ENCODE measurements around the gene SLC37A1.
"Not testable (repeated sequence)": the region's sequence is repeated elsewhere in the genome, so short reads cannot be mapped to it uniquely, and the experiment has no call there.

SLC37A1 gene

GRCh38 chr21:42628466-42629061 is 114.9 kb downstream of the SLC37A1 start:
- H3K27me3 ChIP-seq (replicated peaks; ENCODE audit: control insufficient read depth, insufficient read depth, low read length) = peaks cover 72% of the 10 kb centered on the region
- H3K4me1 ChIP-seq (ENCODE audit: control insufficient read depth, insufficient read depth, low read length); H3K9me3 ChIP-seq (ENCODE audit: control insufficient read depth, low read length); H3K9ac ChIP-seq (ENCODE audit: low read length); H3K4me3 ChIP-seq (ENCODE audit: low read length); DNase-seq (ENCODE audit: low read depth); H3K36me3 ChIP-seq (ENCODE audit: control insufficient read depth, insufficient read depth, low read length, severe bottlenecking): not testable (repeated sequence)

DNA sequence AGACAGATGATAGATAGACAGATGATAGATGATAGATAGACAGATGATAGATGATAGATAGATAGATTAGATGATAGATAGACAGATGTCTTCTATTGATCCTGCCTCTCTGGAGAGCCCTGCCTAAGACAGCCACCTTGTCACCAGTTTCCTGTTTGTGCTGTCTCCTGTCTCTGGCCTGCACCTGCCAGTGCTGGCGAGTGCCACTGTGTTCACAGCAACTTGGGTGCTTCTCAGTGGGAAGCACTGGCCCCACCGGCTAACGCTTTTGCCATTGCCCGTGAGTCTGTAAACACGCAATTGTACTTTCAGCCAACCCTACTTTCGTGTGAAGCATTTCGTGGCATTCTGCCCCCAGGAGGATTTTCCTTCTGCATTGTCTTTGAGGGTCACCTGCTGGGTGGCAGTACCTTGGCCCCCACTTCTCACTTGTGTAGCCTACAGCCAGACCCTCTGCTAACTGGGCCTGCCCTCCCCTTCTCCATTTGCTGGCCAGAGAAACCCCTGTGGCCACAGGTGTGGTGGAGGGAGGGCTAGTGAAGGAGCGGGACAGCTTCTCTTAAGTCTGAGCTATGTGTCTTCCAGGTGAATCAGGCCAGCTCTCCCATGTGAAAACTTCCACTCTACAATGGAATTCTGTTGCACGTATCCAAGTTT is 116.4 kb downstream of the SLC37A1 start:
- no peak for DNase-seq (ENCODE audit: low read depth)

GRCh38 chr21:42630626-42631025 is 117.0 kb downstream of the SLC37A1 start:
- Histone ChIP-seq H3K36me3 (ENCODE audit: control insufficient read depth, insufficient read depth, low read length, severe bottlenecking) (no peaks in the 10 kb centered on the region), H3K27me3 (replicated peaks; ENCODE audit: control insufficient read depth, insufficient read depth, low read length) (peaks cover 51% of the 10 kb centered on the region), H3K4me1 (ENCODE audit: control insufficient read depth, insufficient read depth, low read length) (peaks cover 4% of the 10 kb centered on the region), H3K9ac (ENCODE audit: low read length) (no peak overlapping the region), H3K9me3 (ENCODE audit: control insufficient read depth, low read length) (no peaks in the 10 kb centered on the region), H3K4me3 (ENCODE audit: low read length) (no peak overlapping the region)
- no peak for DNase-seq (ENCODE audit: low read depth)

More for the DNA sequence above, 116.4 kb downstream of the SLC37A1 start:
- Histone ChIP-seq H3K9me3 (ENCODE audit: control insufficient read depth, low read length) (no peaks in the 10 kb centered on the region), H3K27me3 (replicated peaks; ENCODE audit: control insufficient read depth, insufficient read depth, low read length) (peaks cover 57% of the 10 kb centered on the region), H3K4me3 (ENCODE audit: low read length) (no peak overlapping the region), H3K36me3 (ENCODE audit: control insufficient read depth, insufficient read depth, low read length, severe bottlenecking) (no peaks in the 10 kb centered on the region), H3K9ac (ENCODE audit: low read length) (no peak overlapping the region), H3K4me1 (ENCODE audit: control insufficient read depth, insufficient read depth, low read length) (peaks cover 4% of the 10 kb centered on the region)

Measured in adipocyte (in vitro differentiated cells).